GM13977 (cell line): ENCODE data around the gene NEDD1.

Source experiments
- DNase-seq: peaks from one replicate; pipeline ENCODE4 v3.0.0; 2012; ENCODE audit warnings: low spot score
- in situ Hi-C: fragments of 300-500 bp; cut with MboI; formaldehyde crosslinking; loops from one replicate; pipeline ENCODE4 v1.12.0; 2022; ENCODE audit warnings: low sequenced_read_pairs, low pct_unique_long_range_greater_than_20kb, mixed read lengths, inconsistent platforms; ENCODE audit not compliant: unreplicated experiment
- TF ChIP-seq, protein P1 (sequence below): IDR thresholded peaks from 2 replicates; pipeline ENCODE4 v1.5.1; 2012; ENCODE audit warnings: mild to moderate bottlenecking, control low read depth; ENCODE audit not compliant: insufficient read depth; ENCODE audit errors: extremely low read depth, missing control alignments

NEDD1 gene

DNA sequence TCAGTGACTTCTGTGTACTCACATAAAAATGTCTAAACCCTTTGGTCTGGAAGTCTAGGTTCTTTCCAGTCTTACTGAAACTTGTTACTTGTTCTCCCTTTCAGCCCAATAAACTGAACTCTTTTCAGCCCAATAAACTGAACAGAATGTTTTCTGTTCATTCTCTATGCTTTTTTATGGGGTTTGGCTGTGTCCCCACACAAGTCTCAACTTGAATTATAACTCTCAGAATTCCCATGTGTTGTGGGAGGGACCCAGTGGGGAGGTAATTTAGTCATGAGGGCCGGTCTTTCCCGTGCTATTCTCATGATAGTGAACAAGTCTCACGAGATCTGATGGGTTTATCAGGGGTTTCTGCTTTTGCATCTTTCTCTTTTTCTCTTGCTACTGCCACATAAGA is 15.0 kb upstream of the NEDD1 start:
- DNase-seq = no peak
- TF ChIP-seq, protein P1, sequence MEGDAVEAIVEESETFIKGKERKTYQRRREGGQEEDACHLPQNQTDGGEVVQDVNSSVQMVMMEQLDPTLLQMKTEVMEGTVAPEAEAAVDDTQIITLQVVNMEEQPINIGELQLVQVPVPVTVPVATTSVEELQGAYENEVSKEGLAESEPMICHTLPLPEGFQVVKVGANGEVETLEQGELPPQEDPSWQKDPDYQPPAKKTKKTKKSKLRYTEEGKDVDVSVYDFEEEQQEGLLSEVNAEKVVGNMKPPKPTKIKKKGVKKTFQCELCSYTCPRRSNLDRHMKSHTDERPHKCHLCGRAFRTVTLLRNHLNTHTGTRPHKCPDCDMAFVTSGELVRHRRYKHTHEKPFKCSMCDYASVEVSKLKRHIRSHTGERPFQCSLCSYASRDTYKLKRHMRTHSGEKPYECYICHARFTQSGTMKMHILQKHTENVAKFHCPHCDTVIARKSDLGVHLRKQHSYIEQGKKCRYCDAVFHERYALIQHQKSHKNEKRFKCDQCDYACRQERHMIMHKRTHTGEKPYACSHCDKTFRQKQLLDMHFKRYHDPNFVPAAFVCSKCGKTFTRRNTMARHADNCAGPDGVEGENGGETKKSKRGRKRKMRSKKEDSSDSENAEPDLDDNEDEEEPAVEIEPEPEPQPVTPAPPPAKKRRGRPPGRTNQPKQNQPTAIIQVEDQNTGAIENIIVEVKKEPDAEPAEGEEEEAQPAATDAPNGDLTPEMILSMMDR = no peak
- in situ Hi-C loops = no loop called here

DNA sequence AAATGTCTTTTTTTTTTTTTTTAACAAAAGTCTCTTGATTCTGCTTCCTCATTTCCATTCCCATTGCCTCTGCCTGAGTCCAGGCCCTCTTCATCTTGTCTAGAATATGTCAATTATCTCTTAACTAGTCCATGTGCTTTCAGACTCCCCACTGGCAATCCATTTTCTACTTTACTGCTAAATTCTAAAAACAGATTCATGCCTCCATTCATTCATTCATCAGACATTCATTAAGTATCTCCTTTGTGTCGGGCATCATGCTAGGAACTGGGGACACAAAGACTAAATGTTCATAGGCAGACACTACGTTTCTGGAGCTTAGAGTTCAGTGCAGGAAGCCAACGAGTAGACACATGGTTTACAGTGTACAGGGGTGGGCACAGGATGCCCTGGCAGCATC is 9.6 kb upstream of the NEDD1 start:
- in situ Hi-C loops = no loop called here
- TF ChIP-seq, protein P1 = no peak
- no peak for DNase-seq

DNA sequence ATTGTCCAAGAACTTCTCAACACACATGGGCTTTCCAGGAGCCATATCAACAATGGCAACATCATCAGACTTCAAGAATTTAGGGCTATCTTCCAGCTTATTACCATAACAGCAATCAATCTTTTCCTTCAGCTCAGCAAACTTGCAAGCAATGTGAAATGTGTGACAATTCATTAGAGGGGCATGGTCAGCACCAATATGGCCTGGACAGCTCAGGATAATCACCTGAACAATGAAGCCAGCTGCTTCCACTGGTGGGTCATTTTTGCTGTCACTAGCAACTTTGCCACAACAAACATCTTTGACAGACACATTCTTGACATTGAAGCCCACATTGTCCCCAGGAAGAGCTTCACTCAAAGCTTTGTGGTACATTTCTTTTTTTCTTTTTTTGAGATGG is 5.9 kb upstream of the NEDD1 start:
- TF ChIP-seq, protein P1 = no peak
- DNase-seq = no peak
- in situ Hi-C loops = no loop called here

DNA sequence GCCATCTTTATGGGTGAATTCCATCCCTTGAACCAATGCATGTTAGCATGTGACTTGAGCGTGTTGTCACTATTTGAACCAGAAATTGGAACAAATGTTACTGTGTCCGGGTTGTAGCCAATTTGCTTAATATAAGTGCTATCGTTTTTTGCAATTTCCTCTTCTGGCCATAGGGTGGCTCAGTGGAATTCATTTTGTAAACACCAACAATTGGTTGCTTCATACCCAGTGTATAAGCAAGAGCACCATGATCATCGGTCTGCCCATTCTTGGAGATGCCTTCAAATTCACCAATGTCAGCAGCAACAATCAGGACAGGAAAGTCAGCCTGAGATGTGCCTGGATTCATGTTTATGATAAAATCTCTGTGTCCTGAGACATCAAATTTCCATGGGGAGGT is 5.0 kb upstream of the NEDD1 start:
- in situ Hi-C loops = no loop called here
- no peak for DNase-seq
- TF ChIP-seq, protein P1 = peak; percentile 26

DNA sequence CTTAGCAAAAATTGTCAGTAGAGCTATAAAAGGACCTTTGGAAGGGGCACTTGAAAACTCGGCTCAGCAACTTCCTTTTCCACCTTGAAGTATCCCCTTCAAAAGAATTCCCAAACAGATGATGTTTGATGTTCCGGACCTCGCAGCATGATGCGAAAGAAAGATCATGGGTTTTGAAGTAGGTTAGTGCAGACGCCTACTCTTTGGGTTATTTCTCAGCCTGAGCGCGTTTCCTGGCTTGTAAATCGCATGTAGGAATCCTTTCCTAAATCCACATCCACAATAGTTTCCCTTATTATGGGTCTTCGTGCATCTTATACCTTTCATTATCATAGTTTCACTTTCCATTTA is 584 bp upstream of the NEDD1 start:
- in situ Hi-C loops = no loop called here
- DNase-seq = no peak
- TF ChIP-seq, protein P1 = no peak

DNA sequence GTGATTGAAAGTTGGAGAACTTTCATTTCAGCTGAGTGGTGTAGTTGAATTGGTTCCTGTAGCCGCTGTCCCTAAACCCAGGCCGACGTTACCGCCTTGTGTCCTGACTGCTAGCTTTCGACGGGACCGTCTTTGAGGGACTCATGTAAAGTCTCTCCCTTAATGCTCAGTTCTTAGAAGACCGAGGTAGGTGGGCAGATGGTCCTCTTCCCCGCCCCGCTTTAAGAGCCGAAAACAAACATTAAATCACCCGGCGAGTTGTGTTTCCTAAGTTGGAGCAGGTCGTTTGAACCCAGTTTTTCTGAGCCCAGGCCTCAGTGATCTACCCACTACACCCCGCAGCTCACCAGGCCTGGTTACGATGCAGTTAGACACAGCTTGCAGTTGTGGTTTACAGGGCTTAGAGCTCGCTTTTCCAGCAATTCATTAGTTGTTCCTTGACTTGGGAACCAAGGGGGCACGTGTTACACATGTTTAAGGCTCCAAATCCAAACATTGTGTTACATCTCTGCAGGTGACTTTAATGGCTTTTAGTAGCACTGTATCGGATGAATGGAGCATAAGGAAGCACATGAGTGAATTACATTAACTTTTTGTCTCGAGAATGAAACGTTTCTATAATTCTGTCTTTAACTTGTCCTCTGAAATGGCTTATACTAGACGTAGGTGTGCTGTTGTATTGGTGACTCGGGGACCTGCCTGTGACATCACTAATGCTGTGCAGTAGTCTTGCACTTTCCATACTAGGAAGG is 790 bp downstream of the NEDD1 start:
- DNase-seq = peak; percentile 65
- in situ Hi-C loops = no loop called here
- TF ChIP-seq, protein P1 = no peak

DNA sequence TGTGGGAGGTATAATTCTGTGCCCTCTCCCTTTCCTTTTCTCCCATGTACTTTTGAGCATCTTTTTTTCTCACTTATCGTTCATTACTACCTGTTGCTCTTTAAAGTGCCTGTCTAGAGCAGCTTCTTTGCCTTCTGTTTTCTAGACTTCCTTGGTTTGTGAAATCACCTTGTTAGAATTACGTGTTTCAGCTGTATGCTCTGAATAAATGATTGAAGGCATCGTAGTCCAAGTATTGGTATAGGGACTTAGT is 1.3 kb downstream of the NEDD1 start:
- no peak for DNase-seq
- in situ Hi-C loops = no loop called here
- TF ChIP-seq, protein P1 = no peak
